ENCODE results near the gene PIWIL4.
"Not testable (repeated sequence)": the region's sequence is repeated elsewhere in the genome, so short reads cannot be mapped to it uniquely, and the experiment has no call there.

PIWIL4 gene

GRCh38 chr11:94639901-94640721 lies 72.9 kb downstream of the PIWIL4 start:
- no peak for DNase-seq

- no peak for DNase-seq
These were observed 74.1 kb downstream of the PIWIL4 start for GRCh38 chr11:94641167-94641761.

- DNase-seq, result not testable (repeated sequence)
These were observed 76.0 kb downstream of the PIWIL4 start for GRCh38 chr11:94643186-94643585.

GRCh38 chr11:94647926-94648325 lies 80.8 kb downstream of the PIWIL4 start:
- no peak for DNase-seq

- no peak for DNase-seq
These were observed 81.6 kb downstream of the PIWIL4 start for GRCh38 chr11:94648789-94649188.

- DNase-seq, result no peak
These were observed 82.1 kb downstream of the PIWIL4 start for GRCh38 chr11:94649254-94649653.

- no peak for DNase-seq
These were observed 82.9 kb downstream of the PIWIL4 start for GRCh38 chr11:94649964-94650623.

GRCh38 chr11:94650756-94651155 lies 83.6 kb downstream of the PIWIL4 start:
- DNase-seq, result no peak

GRCh38 chr11:94652735-94653284 lies 85.6 kb downstream of the PIWIL4 start:
- no peak for DNase-seq

- DNase-seq, result no peak
These were observed 86.4 kb downstream of the PIWIL4 start for GRCh38 chr11:94653561-94653960.

- DNase-seq, result no peak
These were observed 87.0 kb downstream of the PIWIL4 start for GRCh38 chr11:94654201-94654600.

- no peak for DNase-seq
These were observed 88.1 kb downstream of the PIWIL4 start for GRCh38 chr11:94655291-94655690.

GRCh38 chr11:94655956-94656355 lies 88.8 kb downstream of the PIWIL4 start:
- DNase-seq, result no peak

GRCh38 chr11:94656968-94657367 lies 89.8 kb downstream of the PIWIL4 start:
- no peak for DNase-seq

GRCh38 chr11:94657629-94658028 lies 90.5 kb downstream of the PIWIL4 start:
- no peak for DNase-seq

- DNase-seq, result no peak
These were observed 91.2 kb downstream of the PIWIL4 start for GRCh38 chr11:94658386-94658785.

GRCh38 chr11:94658888-94659287 lies 91.7 kb downstream of the PIWIL4 start:
- DNase-seq, result no peak

- no peak for DNase-seq
These were observed 94.3 kb downstream of the PIWIL4 start for GRCh38 chr11:94661444-94661843.

GRCh38 chr11:94662065-94662779 lies 95.1 kb downstream of the PIWIL4 start:
- no peak for DNase-seq

GRCh38 chr11:94662846-94663390 lies 95.8 kb downstream of the PIWIL4 start:
- no peak for DNase-seq

- no peak for DNase-seq
These were observed 97.2 kb downstream of the PIWIL4 start for GRCh38 chr11:94664346-94664745.

GRCh38 chr11:94665116-94665659 lies 98.0 kb downstream of the PIWIL4 start:
- no peak for DNase-seq

All from hippocampal formation (tissue), 2 donors.